GM15510 (cell line): Measurements from ENCODE around the gene SMTNL2.

Experiments used
- POLR2A ChIP-seq: IDR thresholded peaks from 3 replicates; pipeline ENCODE4 v1.6.1; 2011; ENCODE audit warnings: borderline replicate concordance; ENCODE audit not compliant: insufficient read length; ENCODE audit errors: extremely low read depth

Gene SMTNL2

DNA sequence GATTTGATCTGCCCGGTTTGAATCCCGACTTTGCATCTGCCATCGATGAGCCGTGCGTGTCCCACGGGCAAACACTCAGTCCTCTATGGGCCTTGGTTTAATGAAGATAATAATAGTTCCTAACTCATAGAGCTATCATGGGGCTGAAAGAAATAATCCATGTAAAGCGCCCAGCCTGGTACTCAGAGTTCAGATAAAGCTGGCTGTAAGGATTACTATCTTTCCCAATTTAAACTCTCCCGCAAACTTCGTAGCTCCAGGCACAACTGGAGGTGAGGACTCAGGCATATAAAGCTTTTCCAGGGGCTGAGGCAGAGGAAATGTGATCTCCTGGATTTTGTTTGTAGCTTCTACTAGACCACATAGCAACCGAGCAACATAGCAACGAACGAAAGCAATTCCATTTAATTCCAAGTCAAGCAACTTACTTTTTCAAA lies 40.9 kb downstream of the SMTNL2 start:
- TF ChIP-seq POLR2A, result no peak

DNA sequence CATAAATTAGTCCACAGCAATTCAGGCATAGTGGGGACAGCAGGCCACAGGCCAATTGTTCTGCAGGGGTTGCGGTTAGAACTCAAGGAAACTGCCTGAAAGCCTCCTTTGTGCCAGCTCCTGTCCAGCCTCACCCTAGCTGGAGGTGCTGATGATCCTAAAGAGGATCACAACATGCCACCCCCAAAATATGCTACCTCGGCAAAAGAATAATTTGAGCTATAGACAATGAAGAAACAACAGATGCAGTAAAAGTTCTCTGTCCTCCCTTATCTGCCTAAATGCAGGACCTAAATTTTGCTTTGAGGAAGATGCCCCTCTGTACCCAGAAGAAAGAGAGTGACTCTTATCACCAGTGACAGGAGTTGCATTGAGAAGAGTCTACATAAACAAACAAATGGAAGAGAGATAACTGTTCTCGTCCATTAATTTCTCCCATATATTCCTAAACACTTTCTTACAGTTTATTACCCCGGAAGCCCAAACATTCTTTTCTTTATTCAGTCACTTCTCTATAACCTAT lies 42.5 kb downstream of the SMTNL2 start:
- no peak for TF ChIP-seq POLR2A

DNA sequence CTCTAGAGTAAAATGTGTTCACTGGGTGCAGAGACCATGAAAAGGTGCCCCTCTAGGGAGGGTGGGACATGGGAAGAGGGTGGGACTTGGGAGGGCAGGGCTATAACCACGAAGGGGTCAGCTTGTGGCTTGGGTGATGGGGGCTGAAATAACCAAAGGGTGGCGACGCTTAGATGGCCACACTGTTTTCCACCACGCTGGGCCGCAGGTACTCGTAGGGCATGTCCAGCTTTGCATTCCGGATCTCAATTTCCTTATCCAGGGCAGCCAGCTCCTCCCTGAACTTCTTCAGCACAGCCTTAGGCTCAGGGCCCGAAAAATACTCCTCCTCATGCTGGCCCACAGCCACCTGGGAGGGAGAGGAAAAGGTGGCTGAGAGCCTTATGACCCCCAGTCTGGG lies 47.1 kb downstream of the SMTNL2 start:
- no peak for TF ChIP-seq POLR2A

DNA sequence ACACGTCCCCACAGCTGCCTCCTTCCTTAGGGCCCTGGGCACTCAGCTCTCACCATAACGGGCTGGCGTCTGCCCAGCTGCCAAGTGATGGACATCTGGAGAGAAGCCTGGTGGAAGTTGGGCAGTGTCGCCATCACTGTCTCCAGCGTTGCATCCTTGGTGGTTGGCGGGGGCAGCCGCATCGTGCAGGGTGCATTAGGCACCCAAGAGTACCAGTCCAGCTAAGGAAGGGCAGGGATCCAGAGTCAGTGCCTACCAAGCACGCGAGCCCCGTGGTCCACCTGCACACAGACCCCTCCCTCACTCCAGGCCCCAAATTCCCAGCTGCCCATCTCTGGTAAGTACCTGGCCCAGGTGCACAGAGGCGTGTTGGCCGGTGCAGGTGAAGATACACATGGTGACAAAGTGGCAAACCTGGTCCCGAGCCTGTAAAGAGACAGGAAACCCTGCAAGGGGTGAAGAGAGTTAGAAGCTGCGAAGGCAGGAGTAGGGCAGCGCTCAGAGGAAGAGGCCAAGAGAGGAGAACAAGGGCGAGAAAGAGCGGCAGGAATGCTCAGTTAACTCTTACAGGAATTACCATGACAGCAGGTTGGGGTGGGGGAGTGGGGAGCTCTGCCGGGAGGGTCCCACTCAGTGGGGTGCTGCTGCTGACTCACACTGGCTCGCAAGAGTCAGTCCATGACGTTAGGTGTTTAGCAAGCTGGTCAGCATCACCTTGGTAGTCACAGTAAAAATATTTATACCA lies 47.7 kb downstream of the SMTNL2 start:
- TF ChIP-seq POLR2A, result no peak

DNA sequence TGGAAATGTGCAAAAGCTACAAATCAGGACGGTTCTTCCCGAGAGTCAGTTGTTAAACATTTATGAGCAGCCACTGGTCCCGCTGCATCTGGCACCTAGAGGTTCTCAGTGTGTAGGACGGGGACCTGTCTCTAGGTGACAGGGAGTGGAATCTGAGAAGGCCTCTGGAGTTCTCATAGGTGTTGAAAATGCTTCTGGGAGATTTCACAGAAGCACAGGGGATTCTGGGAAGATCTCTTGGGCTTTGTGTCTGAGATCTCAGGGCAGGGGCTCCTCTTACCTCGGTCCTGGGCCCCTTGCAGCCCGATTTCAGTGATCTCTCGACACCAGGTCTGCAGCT lies 48.2 kb downstream of the SMTNL2 start:
- TF ChIP-seq POLR2A, result no peak

DNA sequence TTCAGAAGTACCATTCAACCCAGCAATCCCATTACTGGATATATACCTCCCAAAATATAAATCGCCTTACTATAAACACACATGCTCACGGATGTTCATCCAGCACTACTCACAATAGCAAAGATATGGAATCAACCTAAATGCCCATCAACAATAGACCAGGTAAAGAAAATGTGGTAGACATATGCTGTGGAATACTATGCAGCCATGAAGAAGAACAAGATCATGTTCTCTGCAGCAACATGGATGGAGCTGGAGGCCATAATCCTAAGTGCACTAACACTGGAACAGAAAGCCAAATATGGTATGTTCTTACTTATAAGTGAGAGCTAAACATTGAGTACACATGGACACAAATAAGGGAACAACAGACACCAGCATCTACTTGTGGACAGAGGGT lies 49.3 kb downstream of the SMTNL2 start:
- TF ChIP-seq POLR2A, result no peak

DNA sequence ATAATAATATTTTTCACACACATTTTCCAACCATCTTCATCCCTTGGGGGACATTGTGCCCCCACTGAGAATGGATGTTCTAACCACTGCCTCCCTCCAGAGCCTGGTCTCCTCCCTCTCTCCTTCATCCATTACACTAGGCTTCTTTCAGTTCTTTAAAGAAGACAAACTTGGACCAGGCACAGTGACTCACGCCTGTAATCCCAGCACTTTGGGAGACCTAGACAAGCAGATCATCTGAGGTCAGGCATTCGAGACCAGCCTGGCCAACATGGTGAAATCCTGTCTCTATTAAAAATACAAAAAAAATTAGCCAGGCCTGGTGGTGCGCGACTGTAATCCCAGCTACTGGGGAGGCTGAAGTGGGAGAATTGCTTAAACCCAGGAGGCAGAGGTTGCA lies 50.6 kb downstream of the SMTNL2 start:
- no peak for TF ChIP-seq POLR2A

DNA sequence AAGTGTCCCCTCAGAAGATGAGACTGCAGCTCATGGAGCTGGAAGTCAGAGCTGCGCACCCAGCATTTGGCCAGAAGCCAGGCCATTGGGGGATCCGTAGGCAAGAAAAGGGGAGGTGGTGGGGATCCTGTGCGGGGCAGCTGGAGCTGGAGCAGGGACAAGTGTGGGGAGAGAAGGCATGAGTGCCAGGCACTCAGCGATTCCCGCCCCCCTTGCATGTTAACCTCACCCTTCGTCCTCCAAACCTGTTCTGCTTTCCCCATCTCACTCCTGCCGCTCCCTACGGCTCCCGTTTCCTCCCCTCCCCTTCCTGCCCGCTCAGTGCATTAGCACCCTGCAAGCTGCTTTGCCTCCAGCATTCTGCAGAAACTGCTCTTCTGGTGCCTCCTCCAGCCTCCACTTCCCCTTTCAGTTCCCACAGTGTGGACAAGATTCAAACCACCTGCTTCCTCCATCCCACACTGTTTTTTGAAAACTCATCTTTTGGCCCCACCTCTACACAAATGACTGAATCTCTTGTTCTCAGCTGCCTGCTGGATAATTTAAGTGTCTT lies 51.6 kb downstream of the SMTNL2 start:
- no peak for TF ChIP-seq POLR2A

DNA sequence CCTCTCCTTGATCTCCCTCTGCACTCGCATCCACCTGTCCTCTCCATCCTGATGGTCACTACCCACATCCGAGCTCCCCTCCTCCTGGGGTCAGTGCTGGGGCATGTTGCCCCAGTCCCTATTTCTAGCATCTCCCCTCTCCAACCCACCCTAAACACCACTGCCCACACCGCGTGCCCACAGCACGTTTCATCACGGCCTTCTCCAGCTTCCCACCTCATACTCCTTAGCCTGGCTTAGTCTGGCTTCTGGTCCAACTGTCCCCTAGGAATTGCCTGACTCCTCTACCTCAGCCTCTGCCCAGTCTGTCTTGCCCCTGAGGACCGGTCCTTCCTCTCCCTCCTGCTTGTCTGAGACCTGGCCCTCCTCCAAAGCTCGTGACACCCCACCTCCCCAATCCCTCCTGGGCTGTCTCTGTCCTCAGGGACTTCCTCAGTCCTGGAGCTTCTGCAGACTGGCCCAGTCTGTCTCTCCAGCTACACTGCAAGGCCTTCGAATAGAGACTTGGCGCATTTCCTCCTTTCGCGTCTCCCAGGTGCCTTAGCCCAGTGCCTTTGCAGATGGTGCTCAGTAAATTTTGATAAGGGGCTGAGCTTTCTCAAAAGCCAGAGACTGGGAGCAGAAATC lies 52.3 kb downstream of the SMTNL2 start:
- no peak for TF ChIP-seq POLR2A

DNA sequence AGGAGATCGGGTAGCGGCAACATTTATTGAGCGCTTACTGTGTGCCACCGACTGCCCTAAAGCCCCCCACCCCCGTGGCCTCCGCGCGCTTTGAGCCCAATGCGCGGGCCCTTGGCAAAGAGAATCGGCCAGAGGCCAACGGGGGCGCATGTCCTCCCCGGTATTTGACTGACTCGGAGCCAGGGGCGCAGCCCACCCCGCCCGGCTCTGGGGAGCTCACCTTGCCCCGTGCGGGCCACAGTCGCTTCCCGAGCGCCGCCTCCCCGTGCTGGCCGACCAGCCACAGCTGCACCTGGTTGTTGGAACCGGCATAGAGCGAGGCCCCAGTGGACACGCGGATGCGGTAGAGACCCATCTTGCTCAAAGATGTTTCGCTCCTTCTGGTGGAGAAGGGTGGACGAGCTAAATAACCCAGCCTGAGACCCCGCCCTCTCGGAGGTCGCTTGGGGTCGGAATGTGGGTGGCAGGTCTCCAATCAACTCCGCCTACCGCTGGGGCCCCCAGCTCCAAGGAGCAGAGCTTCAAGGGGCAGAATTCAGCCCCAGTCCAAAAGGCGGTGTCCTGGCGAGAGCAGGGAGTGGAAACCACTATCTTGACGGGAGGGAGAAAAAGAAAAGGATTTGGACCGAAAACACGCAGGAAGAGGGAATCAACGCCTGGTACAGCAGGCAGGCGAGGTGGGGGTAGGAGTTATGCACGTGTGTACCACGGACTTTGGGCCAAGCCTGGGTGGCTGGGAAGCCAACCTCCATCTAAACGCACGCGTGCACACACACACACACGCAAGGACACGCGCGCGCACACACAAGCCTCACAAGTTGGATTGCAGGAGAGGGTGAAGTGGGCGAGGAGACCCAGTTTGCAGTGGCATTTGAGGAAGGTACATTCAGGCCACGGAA lies 57.2 kb downstream of the SMTNL2 start, which contains the start of gene ALOX15:
Gene ALOX15 (minus strand): TSS at position 382 of the 899 bp plus-strand sequence. CDS start 27 bp downstream, at position 355.
- TF ChIP-seq POLR2A, result no peak

DNA sequence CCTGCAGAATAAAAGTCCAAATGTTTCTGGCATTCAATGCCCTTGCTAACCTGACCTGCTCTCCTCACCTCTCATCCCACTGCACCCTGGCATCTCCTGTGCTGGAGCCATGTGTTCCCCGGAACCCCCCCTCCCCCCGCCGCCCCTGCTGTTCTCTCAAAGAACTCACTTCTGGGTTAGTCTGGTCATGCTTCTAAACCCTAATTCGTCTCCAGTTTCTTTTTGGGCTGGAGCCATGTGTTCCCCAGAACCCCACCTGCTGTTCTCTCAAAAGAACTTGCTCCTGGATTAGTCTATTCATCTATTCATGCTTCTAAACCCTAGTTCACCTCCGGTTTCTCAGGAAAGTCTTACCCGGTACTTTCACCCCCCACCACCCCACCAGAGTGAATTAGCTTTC lies 58.0 kb downstream of the SMTNL2 start:
- TF ChIP-seq POLR2A, result no peak

DNA sequence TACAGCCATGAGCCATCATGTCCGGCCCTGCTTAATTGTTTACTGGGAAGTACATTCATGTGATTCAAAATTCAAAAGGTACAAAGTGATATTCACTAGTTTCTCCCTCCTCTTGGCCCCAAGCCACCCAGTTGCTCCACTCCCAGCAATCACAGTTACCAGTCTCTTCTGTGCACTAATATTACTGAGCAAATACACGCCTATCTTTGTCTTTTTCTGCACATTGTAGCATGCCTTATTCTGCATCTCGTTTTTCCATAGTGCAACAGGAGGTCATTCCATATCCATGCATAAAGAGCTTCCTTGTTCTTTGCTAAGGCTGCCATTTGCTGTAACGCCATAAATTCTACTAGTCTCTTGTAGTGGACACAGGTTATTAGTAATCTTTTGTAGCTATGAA lies 59.3 kb downstream of the SMTNL2 start:
- TF ChIP-seq POLR2A, result no peak

DNA sequence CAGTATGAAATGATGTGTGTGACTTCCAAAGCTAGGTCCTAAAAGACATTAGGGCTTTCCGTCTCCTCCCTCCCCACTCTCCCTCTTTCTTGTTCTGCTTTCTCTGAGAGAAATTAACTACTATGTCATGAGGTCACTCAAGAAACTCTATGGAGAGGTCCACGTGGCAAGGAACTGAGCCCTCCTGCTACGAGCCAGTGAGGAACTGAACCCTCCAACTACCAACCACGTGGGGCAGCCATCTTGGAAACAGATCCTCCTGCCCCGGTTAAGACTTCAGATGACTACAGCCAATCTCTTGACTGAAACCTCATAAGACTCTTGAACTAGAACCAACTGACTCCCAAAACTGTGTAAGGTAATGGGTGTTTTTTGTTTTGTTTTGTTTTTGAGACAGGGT lies 61.3 kb downstream of the SMTNL2 start:
- TF ChIP-seq POLR2A, result no peak

DNA sequence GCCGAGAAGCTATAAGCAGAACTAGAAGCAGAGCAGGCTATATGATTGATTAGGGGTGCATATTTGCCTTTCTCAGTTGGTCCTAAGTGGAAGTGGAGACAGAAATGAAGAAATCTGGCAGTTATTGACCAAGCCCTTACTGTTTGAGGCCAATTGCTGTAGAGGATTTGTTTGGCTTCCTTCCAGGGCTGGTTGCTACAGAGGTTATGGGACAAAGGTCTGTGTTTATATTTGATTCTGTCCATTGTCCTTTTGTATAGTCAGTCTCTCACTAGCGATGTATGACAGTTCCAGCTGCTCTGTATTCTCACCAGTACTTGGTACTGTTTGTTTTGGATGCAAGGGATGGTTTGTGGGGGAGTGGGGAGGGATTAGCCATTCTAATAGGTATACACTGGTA lies 64.4 kb downstream of the SMTNL2 start:
- no peak for TF ChIP-seq POLR2A

DNA sequence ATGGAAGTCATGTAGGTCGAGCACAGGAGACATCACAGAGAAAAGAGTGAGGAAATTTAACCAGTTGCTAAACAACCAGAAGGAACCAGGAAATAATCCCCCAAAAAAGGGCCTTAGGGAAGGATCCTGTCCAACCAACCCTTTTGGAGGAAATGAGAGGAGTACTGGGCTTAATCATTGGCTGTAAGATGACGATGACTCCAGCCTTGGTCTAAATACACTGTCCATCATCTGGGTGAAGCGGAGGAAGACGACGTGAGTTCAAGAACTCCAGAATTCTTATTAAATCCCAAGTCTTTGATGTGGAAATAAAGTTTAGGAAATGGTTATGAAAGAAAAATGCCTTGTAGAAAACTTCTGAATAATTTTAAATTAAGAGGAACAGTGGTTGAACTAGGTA lies 68.7 kb downstream of the SMTNL2 start:
- no peak for TF ChIP-seq POLR2A
